ENCODE results near the gene PRKN. TPM values are rescaled to one million over a fixed set of nuclear protein-coding genes. Genes with fewer than 3 reads are reported as not detected.

Gene PRKN
- total and polyA plus RNA-seq, 2 experiments from 2014 or later: 0.10 to 0.84 TPM

GRCh38 chr6:162078126-162078525, 649.4 kb downstream of the PRKN start:
- H3K27ac ChIP-seq (ENCODE audit: low read depth): no peak overlapping the region
- H3K36me3 ChIP-seq (ENCODE audit: insufficient read depth): no peaks in the 10 kb centered on the region
- no peaks in the 10 kb centered on the region for H3K4me1 ChIP-seq (ENCODE audit: insufficient read depth)
- no peak overlapping the region for H3K4me3 Mint-ChIP-seq
- no peak overlapping the region for H2AFZ ChIP-seq
- no peaks in the 10 kb centered on the region for H3K4me1 Mint-ChIP-seq
- no peaks in the 10 kb centered on the region for H4K20me1 ChIP-seq (replicated peaks; ENCODE audit: insufficient read depth)
- ATAC-seq (no peak), DNase-seq (ENCODE audit: low spot score) (no peak)
- H3K4me2 ChIP-seq: no peak overlapping the region
- TF ChIP-seq ZNF331 (CRISPR knock-in tag; IDR thresholded peaks at IDR 0.05; ENCODE audit: low read depth): no peak
- no peak for TF ChIP-seq POLR2AphosphoS5 (IDR thresholded peaks at IDR 0.05; ENCODE audit: low read depth)
- no peak for TF ChIP-seq EZH2 (IDR thresholded peaks at IDR 0.05; ENCODE audit: low read depth, unreplicated experiment)
- no peak for TF ChIP-seq CREB1 (CRISPR knock-in tag; IDR thresholded peaks at IDR 0.05; ENCODE audit: low read depth)
- TF ChIP-seq, protein P1, sequence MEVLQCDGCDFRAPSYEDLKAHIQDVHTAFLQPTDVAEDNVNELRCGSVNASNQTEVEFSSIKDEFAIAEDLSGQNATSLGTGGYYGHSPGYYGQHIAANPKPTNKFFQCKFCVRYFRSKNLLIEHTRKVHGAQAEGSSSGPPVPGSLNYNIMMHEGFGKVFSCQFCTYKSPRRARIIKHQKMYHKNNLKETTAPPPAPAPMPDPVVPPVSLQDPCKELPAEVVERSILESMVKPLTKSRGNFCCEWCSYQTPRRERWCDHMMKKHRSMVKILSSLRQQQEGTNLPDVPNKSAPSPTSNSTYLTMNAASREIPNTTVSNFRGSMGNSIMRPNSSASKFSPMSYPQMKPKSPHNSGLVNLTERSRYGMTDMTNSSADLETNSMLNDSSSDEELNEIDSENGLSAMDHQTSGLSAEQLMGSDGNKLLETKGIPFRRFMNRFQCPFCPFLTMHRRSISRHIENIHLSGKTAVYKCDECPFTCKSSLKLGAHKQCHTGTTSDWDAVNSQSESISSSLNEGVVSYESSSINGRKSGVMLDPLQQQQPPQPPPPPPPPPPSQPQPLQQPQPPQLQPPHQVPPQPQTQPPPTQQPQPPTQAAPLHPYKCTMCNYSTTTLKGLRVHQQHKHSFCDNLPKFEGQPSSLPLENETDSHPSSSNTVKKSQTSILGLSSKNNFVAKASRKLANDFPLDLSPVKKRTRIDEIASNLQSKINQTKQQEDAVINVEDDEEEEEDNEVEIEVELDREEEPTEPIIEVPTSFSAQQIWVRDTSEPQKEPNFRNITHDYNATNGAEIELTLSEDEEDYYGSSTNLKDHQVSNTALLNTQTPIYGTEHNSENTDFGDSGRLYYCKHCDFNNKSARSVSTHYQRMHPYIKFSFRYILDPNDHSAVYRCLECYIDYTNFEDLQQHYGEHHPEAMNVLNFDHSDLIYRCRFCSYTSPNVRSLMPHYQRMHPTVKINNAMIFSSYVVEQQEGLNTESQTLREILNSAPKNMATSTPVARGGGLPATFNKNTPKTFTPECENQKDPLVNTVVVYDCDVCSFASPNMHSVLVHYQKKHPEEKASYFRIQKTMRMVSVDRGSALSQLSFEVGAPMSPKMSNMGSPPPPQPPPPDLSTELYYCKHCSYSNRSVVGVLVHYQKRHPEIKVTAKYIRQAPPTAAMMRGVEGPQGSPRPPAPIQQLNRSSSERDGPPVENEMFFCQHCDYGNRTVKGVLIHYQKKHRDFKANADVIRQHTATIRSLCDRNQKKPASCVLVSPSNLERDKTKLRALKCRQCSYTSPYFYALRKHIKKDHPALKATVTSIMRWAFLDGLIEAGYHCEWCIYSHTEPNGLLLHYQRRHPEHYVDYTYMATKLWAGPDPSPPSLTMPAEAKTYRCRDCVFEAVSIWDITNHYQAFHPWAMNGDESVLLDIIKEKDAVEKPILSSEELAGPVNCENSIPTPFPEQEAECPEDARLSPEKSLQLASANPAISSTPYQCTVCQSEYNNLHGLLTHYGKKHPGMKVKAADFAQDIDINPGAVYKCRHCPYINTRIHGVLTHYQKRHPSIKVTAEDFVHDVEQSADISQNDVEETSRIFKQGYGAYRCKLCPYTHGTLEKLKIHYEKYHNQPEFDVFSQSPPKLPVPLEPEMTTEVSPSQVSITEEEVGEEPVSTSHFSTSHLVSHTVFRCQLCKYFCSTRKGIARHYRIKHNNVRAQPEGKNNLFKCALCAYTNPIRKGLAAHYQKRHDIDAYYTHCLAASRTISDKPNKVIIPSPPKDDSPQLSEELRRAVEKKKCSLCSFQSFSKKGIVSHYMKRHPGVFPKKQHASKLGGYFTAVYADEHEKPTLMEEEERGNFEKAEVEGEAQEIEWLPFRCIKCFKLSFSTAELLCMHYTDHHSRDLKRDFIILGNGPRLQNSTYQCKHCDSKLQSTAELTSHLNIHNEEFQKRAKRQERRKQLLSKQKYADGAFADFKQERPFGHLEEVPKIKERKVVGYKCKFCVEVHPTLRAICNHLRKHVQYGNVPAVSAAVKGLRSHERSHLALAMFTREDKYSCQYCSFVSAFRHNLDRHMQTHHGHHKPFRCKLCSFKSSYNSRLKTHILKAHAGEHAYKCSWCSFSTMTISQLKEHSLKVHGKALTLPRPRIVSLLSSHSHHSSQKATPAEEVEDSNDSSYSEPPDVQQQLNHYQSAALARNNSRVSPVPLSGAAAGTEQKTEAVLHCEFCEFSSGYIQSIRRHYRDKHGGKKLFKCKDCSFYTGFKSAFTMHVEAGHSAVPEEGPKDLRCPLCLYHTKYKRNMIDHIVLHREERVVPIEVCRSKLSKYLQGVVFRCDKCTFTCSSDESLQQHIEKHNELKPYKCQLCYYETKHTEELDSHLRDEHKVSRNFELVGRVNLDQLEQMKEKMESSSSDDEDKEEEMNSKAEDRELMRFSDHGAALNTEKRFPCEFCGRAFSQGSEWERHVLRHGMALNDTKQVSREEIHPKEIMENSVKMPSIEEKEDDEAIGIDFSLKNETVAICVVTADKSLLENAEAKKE (CRISPR knock-in tag; IDR thresholded peaks at IDR 0.05): no peak
- H3K79me2 ChIP-seq (replicated peaks; ENCODE audit: insufficient read depth): no peaks in the 10 kb centered on the region
- peaks cover 9% of the 10 kb centered on the region; the same call in 1 of the 3 replicates for H3K9me3 Mint-ChIP-seq
- no peaks in the 10 kb centered on the region; the same call in 1 of the 2 replicates for H3K9me2 ChIP-seq (ENCODE audit: insufficient read depth)
- no peak overlapping the region for H3K27ac Mint-ChIP-seq
- no peak overlapping the region for H3K4me3 ChIP-seq
- no peaks in the 10 kb centered on the region for H3F3A ChIP-seq (replicated peaks; ENCODE audit: low read depth)
- H3K27me3 ChIP-seq (ENCODE audit: insufficient read depth): no peaks in the 10 kb centered on the region
- H3K27me3 Mint-ChIP-seq (ENCODE audit: insufficient read depth, low read depth, poor library complexity): no peaks in the 10 kb centered on the region
- no peaks in the 10 kb centered on the region for H3K36me3 Mint-ChIP-seq (ENCODE audit: low read depth)

DNA sequence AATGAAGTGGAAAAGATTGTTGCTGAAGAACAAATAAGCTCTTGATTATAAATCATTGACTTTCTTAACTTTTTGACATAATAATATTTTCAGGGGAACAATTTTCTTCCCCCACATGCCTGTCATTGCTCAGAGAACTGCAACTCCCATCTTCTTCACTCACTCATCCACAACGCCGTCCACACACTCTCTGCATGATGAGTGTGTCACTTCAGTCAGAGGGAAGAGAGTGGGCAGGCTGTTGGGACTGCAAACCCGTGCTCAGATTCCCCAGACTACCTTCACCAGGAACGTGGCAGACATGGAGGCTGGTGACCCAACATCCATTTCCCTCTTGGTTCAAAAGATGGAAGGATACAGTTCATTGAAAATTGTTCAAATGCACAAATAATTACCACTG, 650.8 kb downstream of the PRKN start:
- TF ChIP-seq ETS1 (IDR thresholded peaks at IDR 0.05): no peak
- TF ChIP-seq ZNF114 (CRISPR knock-in tag; IDR thresholded peaks at IDR 0.05): no peak
- TF ChIP-seq EZH2 (IDR thresholded peaks at IDR 0.05; ENCODE audit: low read depth, unreplicated experiment): no peak
- no peak for TF ChIP-seq CTCF (conservative IDR thresholded peaks at IDR 0.05; ENCODE audit: low read depth in 2 of 2)
- no peak for TF ChIP-seq JUNB (IDR thresholded peaks at IDR 0.05; ENCODE audit: unreplicated experiment)
- TF ChIP-seq ZNF331 (CRISPR knock-in tag; IDR thresholded peaks at IDR 0.05; ENCODE audit: low read depth): no peak
- no peak for TF ChIP-seq CREB1 (CRISPR knock-in tag; IDR thresholded peaks at IDR 0.05; ENCODE audit: low read depth)
- TF ChIP-seq NANOG (IDR thresholded peaks at IDR 0.05; ENCODE audit: borderline replicate concordance): no peak
- no peak for TF ChIP-seq EZH2phosphoT487 (IDR thresholded peaks at IDR 0.05; ENCODE audit: unreplicated experiment)
- Histone ChIP-seq H3K27me3 (ENCODE audit: insufficient read depth) (no peaks in the 10 kb centered on the region), H3K36me3 (ENCODE audit: insufficient read depth) (no peaks in the 10 kb centered on the region), H3K4me1 (ENCODE audit: insufficient read depth) (no peaks in the 10 kb centered on the region), H3K4me2 (no peak overlapping the region), H2AFZ (no peak overlapping the region), H3K9me2 (ENCODE audit: insufficient read depth) (no peaks in the 10 kb centered on the region; the same call in 1 of the 2 replicates), H4K20me1 (replicated peaks; ENCODE audit: insufficient read depth) (no peaks in the 10 kb centered on the region), H3K4me3 (no peak overlapping the region), H3F3A (replicated peaks; ENCODE audit: low read depth) (no peaks in the 10 kb centered on the region), H3K79me2 (replicated peaks; ENCODE audit: insufficient read depth) (no peaks in the 10 kb centered on the region), H3K27ac (ENCODE audit: low read depth) (no peak overlapping the region)
- no peaks in the 10 kb centered on the region for H3K36me3 Mint-ChIP-seq (ENCODE audit: low read depth)
- no peak overlapping the region for H3K4me3 Mint-ChIP-seq
- H3K4me1 Mint-ChIP-seq: no peaks in the 10 kb centered on the region
- DNase-seq (ENCODE audit: low spot score) (no peak), ATAC-seq (no peak)
- H3K9me3 Mint-ChIP-seq: peaks cover 4% of the 10 kb centered on the region; the same call in 1 of the 3 replicates
- no peaks in the 10 kb centered on the region for H3K27me3 Mint-ChIP-seq (ENCODE audit: insufficient read depth, low read depth, poor library complexity)
- H3K27ac Mint-ChIP-seq: no peak overlapping the region

All from GM23338 (cell line).